ENCODE results near the gene KAT8. TPM values are rescaled to one million over a fixed set of nuclear protein-coding genes. Genes with fewer than 3 reads are reported as not detected.
A peak's percentile ranks its signal among the peaks of the same experiment; 100 is the strongest.

The KAT8 gene
- total RNA-seq, 2 experiments from 2014 or later: 114 to 124 TPM

- no peak overlapping the region for H3K4me3 Mint-ChIP-seq
- DNase-seq: peak in 3 of 14 experiments; percentile 28 to 69 (median 58)
- Histone ChIP-seq H3K27ac (ENCODE audit: low read depth in 1 of 2, low read length in 2 of 2) (peak overlapping the region in 1 of 2 donors; percentile 48), H3K4me1 (ENCODE audit: insufficient read depth, low read length) (peaks cover 17% of the 10 kb centered on the region), H3K27me3 (ENCODE audit: control insufficient read depth in 1 of 2, insufficient read depth in 2 of 2, low read length in 2 of 2) (no peaks in the 10 kb centered on the region), H3K4me3 (ENCODE audit: low read length) (no peak overlapping the region), H3K9me3 (ENCODE audit: control insufficient read depth in 1 of 2, insufficient read depth in 1 of 2, low read length in 2 of 2) (no peaks in the 10 kb centered on the region), H3K36me3 (ENCODE audit: insufficient read depth, low read length) (peaks cover 58% of the 10 kb centered on the region)
- peak overlapping the region; percentile 59 for H3K27ac Mint-ChIP-seq
- H3K36me3 Mint-ChIP-seq (ENCODE audit: low read depth): peaks cover 72% of the 10 kb centered on the region
- TF ChIP-seq CTCF (IDR thresholded peaks at IDR 0.05): no peak
- H3K27me3 Mint-ChIP-seq: no peaks in the 10 kb centered on the region
- intact Hi-C loops (cut with DNase I, micrococcal nuclease): no loop called here
- H3K4me1 Mint-ChIP-seq (ENCODE audit: low read depth): peaks cover 6% of the 10 kb centered on the region
- ChIA-PET CTCF (interaction anchor here (1.7 kb wide), 1 partner anchor 13 kb away, joined by 4 read pairs; no protein-coding TSS in a partner anchor), POLR2A (interaction anchor here (0.9 to 2.0 kb wide), 2 partner anchors 11 to 13 kb away, joined by 4 to 8 read pairs; partner anchors contain the start of gene KAT8)
- H3K9me3 Mint-ChIP-seq: no peaks in the 10 kb centered on the region
- ATAC-seq (ENCODE audit: poor library complexity): peak; percentile 38
Measured at GRCh38 chr16:31128711-31129567, 11.5 kb downstream of the KAT8 start.

GRCh38 chr16:31129568-31130335 is 12.3 kb downstream of the KAT8 start:
- ATAC-seq (ENCODE audit: poor library complexity) (no peak), DNase-seq (no peak)
- ChIA-PET POLR2A (interaction anchor here (0.9 to 2.0 kb wide), 2 partner anchors 12 to 13 kb away, joined by 4 to 8 read pairs; partner anchors contain the start of gene KAT8), CTCF (interaction anchor here (1.7 kb wide), 1 partner anchor 13 kb away, joined by 4 read pairs; no protein-coding TSS in a partner anchor)
- Histone ChIP-seq H3K4me3 (ENCODE audit: low read length) (no peak overlapping the region), H3K36me3 (ENCODE audit: insufficient read depth, low read length) (peaks cover 54% of the 10 kb centered on the region), H3K27ac (ENCODE audit: low read depth in 1 of 2, low read length in 2 of 2) (peak overlapping the region in 1 of 2 donors; percentile 48), H3K9me3 (ENCODE audit: control insufficient read depth in 1 of 2, insufficient read depth in 1 of 2, low read length in 2 of 2) (no peaks in the 10 kb centered on the region), H3K27me3 (ENCODE audit: control insufficient read depth in 1 of 2, insufficient read depth in 2 of 2, low read length in 2 of 2) (no peaks in the 10 kb centered on the region), H3K4me1 (ENCODE audit: insufficient read depth, low read length) (peaks cover 17% of the 10 kb centered on the region)
- H3K9me3 Mint-ChIP-seq: no peaks in the 10 kb centered on the region
- H3K27me3 Mint-ChIP-seq: no peaks in the 10 kb centered on the region
- peaks cover 69% of the 10 kb centered on the region for H3K36me3 Mint-ChIP-seq (ENCODE audit: low read depth)
- intact Hi-C loops (cut with DNase I, micrococcal nuclease): no loop called here
- H3K27ac Mint-ChIP-seq: no peak overlapping the region
- no peak for TF ChIP-seq CTCF (IDR thresholded peaks at IDR 0.05)
- H3K4me1 Mint-ChIP-seq (ENCODE audit: low read depth): peaks cover 6% of the 10 kb centered on the region
- no peak overlapping the region for H3K4me3 Mint-ChIP-seq

GRCh38 chr16:31130336-31130891 is 12.9 kb downstream of the KAT8 start:
- peaks cover 17% of the 10 kb centered on the region for H3K4me1 ChIP-seq (ENCODE audit: insufficient read depth, low read length)
- H3K27ac ChIP-seq (ENCODE audit: low read depth in 1 of 2, low read length in 2 of 2): no peak overlapping the region

More at GRCh38 chr16:31130336-31130891, 12.9 kb downstream of the KAT8 start:
- Mint-ChIP-seq H3K27ac (no peak overlapping the region), H3K9me3 (no peaks in the 10 kb centered on the region), H3K4me3 (no peak overlapping the region), H3K4me1 (ENCODE audit: low read depth) (peaks cover 6% of the 10 kb centered on the region), H3K27me3 (no peaks in the 10 kb centered on the region), H3K36me3 (ENCODE audit: low read depth) (peaks cover 69% of the 10 kb centered on the region)
- no peak for DNase-seq
- ATAC-seq (ENCODE audit: poor library complexity): no peak
- H3K4me3 ChIP-seq (ENCODE audit: low read length): no peak overlapping the region
- TF ChIP-seq CTCF (IDR thresholded peaks at IDR 0.05): no peak
- no peaks in the 10 kb centered on the region for H3K9me3 ChIP-seq (ENCODE audit: control insufficient read depth in 1 of 2, insufficient read depth in 1 of 2, low read length in 2 of 2)
- ChIA-PET POLR2A (interaction anchor here (1.5 kb wide), 1 partner anchor 12 kb away, joined by 7 read pairs; no protein-coding TSS in a partner anchor), CTCF (interaction anchor here (1.7 kb wide), 1 partner anchor 12 kb away, joined by 4 read pairs; no protein-coding TSS in a partner anchor)
- no peaks in the 10 kb centered on the region for H3K27me3 ChIP-seq (ENCODE audit: control insufficient read depth in 1 of 2, insufficient read depth in 2 of 2, low read length in 2 of 2)
- intact Hi-C loops (cut with DNase I, micrococcal nuclease): no loop called here
- H3K36me3 ChIP-seq (ENCODE audit: insufficient read depth, low read length): peaks cover 54% of the 10 kb centered on the region

Data from CD4-positive, alpha-beta T cell (primary cell).